Measurements from ENCODE around the gene EYA4. TPM values are rescaled to one million over a fixed set of nuclear protein-coding genes. Genes with fewer than 3 reads are reported as not detected.

The EYA4 gene
- total RNA-seq, 1 donor from 2014 or later: 8.1 TPM

DNA sequence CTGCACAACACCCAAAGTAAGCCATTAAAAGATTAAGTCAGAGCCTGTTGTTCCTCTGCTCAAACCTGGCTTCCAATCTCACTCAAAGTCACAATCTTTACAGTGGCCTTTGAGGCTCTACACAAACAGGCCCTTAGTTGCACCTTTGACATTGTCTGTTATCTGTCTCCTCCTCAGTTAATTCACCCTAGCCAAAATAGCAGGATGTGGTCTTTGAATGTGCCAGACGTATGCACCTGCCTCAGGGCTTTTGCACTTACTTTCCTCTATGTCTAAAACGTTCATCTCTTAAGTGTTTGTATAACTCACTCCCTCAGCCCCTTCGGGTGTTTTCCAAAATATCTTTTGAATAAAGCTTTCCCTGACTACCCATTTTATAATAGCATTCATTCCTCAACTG lies 107.7 kb downstream of the EYA4 start:
- no peak for DNase-seq (ENCODE audit: low spot score)
- H3K36me3 Mint-ChIP-seq (ENCODE audit: low read depth, unreplicated experiment): no peaks in the 10 kb centered on the region
- no peaks in the 10 kb centered on the region for H3K4me1 Mint-ChIP-seq (ENCODE audit: unreplicated experiment)
- H3K9me3 Mint-ChIP-seq (ENCODE audit: unreplicated experiment): no peaks in the 10 kb centered on the region
- no peak overlapping the region for H3K4me3 Mint-ChIP-seq (ENCODE audit: unreplicated experiment)
- TF ChIP-seq, protein P1, sequence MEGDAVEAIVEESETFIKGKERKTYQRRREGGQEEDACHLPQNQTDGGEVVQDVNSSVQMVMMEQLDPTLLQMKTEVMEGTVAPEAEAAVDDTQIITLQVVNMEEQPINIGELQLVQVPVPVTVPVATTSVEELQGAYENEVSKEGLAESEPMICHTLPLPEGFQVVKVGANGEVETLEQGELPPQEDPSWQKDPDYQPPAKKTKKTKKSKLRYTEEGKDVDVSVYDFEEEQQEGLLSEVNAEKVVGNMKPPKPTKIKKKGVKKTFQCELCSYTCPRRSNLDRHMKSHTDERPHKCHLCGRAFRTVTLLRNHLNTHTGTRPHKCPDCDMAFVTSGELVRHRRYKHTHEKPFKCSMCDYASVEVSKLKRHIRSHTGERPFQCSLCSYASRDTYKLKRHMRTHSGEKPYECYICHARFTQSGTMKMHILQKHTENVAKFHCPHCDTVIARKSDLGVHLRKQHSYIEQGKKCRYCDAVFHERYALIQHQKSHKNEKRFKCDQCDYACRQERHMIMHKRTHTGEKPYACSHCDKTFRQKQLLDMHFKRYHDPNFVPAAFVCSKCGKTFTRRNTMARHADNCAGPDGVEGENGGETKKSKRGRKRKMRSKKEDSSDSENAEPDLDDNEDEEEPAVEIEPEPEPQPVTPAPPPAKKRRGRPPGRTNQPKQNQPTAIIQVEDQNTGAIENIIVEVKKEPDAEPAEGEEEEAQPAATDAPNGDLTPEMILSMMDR (IDR thresholded peaks at IDR 0.05; ENCODE audit: unreplicated experiment): no peak
- H3K27me3 Mint-ChIP-seq (ENCODE audit: unreplicated experiment): no peaks in the 10 kb centered on the region
- no peak overlapping the region for H3K27ac Mint-ChIP-seq (ENCODE audit: unreplicated experiment)

DNA sequence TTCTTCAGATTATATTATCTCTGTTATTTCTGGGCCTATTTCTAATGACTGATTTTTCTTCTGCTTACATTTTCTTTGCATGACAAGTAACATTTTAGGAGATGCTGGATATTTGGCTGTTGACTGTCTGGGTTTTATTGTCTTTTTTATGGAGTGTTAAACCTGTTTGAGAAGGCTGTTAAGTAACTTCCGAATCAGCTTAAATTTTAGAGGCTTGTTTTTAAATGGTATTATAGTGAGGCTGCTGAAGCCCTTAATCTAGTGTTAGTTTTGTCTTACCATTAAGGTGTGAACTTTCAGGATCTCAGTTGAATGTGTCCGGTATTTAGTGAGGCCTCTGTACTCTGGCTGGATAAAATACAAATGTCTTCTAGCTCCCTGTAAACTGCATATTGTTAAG lies 109.8 kb downstream of the EYA4 start:
- H3K4me1 Mint-ChIP-seq (ENCODE audit: unreplicated experiment): no peaks in the 10 kb centered on the region
- H3K9me3 Mint-ChIP-seq (ENCODE audit: unreplicated experiment): no peaks in the 10 kb centered on the region
- no peaks in the 10 kb centered on the region for H3K27me3 Mint-ChIP-seq (ENCODE audit: unreplicated experiment)
- no peak for DNase-seq (ENCODE audit: low spot score)
- TF ChIP-seq, protein P1 (IDR thresholded peaks at IDR 0.05; ENCODE audit: unreplicated experiment): no peak
- H3K4me3 Mint-ChIP-seq (ENCODE audit: unreplicated experiment): no peak overlapping the region
- no peaks in the 10 kb centered on the region for H3K36me3 Mint-ChIP-seq (ENCODE audit: low read depth, unreplicated experiment)
- no peak overlapping the region for H3K27ac Mint-ChIP-seq (ENCODE audit: unreplicated experiment)

DNA sequence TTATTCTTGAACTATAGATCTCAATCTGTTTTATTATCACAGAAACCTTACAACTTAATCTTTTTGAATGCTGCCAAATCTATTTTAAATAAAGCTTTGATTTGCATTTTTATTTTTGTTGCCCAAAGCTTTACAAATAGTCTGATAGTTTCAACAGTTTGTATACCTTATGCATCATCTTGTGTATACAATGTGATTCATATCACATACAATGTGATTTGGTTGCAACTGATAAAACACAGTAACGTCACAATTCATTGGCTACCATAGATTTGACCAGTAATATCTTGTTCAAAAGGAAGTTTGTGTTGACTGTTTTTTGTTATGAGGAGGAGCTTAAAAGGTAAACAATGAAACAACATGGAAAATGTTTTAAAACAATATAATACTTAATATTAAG lies 110.9 kb downstream of the EYA4 start:
- TF ChIP-seq, protein P1 (IDR thresholded peaks at IDR 0.05; ENCODE audit: unreplicated experiment): no peak
- H3K4me1 Mint-ChIP-seq (ENCODE audit: unreplicated experiment): no peaks in the 10 kb centered on the region

DNA sequence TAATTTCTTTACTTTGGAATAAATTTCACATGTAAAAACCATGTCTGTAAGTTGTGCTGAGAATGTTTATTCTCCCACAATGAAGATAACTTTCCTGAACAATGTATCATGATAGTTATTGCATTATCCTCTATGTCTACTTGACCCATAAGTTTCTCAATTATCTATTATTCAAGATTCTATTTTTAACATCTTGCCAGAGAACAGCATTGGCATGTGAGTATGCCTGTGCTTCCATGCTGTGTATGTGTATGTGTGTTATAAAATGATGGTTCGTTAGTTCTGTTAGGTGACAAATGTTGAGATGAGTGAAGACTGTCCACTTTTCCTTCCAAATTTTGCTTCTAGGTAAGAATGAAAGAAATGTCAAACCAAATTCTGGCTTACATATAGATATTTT lies 111.9 kb downstream of the EYA4 start:
- TF ChIP-seq, protein P1 (IDR thresholded peaks at IDR 0.05; ENCODE audit: unreplicated experiment): no peak
- Mint-ChIP-seq H3K36me3 (ENCODE audit: low read depth, unreplicated experiment) (no peaks in the 10 kb centered on the region), H3K27me3 (ENCODE audit: unreplicated experiment) (no peaks in the 10 kb centered on the region), H3K27ac (ENCODE audit: unreplicated experiment) (no peak overlapping the region), H3K4me3 (ENCODE audit: unreplicated experiment) (no peak overlapping the region), H3K4me1 (ENCODE audit: unreplicated experiment) (no peaks in the 10 kb centered on the region), H3K9me3 (ENCODE audit: unreplicated experiment) (no peaks in the 10 kb centered on the region)
- DNase-seq (ENCODE audit: low spot score): no peak

More for the DNA sequence above, 110.9 kb downstream of the EYA4 start:
- Mint-ChIP-seq H3K27ac (ENCODE audit: unreplicated experiment) (no peak overlapping the region), H3K4me3 (ENCODE audit: unreplicated experiment) (no peak overlapping the region), H3K36me3 (ENCODE audit: low read depth, unreplicated experiment) (no peaks in the 10 kb centered on the region), H3K9me3 (ENCODE audit: unreplicated experiment) (no peaks in the 10 kb centered on the region), H3K27me3 (ENCODE audit: unreplicated experiment) (no peaks in the 10 kb centered on the region)
- no peak for DNase-seq (ENCODE audit: low spot score)

DNA sequence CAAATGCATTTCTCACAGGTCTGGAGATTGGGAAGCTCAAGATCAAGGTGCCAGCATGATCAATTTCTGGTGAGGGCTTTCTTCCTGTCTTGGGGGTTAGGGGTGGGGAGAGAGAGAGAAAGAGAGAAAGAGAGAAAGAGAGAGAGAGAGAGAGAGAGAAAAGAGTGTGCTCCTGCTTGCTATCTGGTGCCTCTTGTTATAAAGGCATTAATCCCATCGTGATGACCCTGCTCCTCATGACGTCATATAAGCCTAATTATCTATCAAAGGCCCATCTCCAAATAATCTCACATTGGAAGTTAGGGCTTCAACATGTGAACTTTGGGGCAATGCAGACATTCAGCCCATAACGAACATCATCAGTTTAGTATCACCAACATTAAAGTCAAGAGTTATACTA lies 114.8 kb downstream of the EYA4 start:
- Mint-ChIP-seq H3K4me3 (ENCODE audit: unreplicated experiment) (no peak overlapping the region), H3K27ac (ENCODE audit: unreplicated experiment) (no peak overlapping the region), H3K36me3 (ENCODE audit: low read depth, unreplicated experiment) (no peaks in the 10 kb centered on the region), H3K9me3 (ENCODE audit: unreplicated experiment) (no peaks in the 10 kb centered on the region), H3K4me1 (ENCODE audit: unreplicated experiment) (peaks cover 3% of the 10 kb centered on the region), H3K27me3 (ENCODE audit: unreplicated experiment) (no peaks in the 10 kb centered on the region)
- TF ChIP-seq, protein P1 (IDR thresholded peaks at IDR 0.05; ENCODE audit: unreplicated experiment): no peak
- DNase-seq (ENCODE audit: low spot score): no peak

All from endothelial cell (in vitro differentiated cells).